ENCODE measurements around the gene TVP23C.

TVP23C gene

GRCh38 chr17:15494821-15495220, 68.5 kb downstream of the TVP23C start:
- DNase-seq, result no peak

DNA sequence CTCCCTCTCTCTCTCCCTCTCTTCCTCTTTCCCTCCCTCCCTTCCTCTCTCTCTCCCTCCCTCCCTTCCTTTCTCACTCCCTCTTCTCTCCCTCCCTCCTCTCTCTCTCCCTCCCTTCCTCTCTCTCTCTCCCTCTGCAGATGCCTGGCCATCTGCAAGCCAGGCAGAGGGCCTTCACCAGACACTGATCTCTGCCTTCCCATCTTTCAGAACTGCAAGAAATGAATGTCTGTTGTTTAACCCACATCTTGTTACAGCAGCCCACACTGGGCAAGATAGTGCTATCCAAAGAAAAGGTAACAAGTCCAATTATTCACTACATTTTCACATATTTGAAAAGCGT, 69.6 kb downstream of the TVP23C start:
- no peak for DNase-seq

DNA sequence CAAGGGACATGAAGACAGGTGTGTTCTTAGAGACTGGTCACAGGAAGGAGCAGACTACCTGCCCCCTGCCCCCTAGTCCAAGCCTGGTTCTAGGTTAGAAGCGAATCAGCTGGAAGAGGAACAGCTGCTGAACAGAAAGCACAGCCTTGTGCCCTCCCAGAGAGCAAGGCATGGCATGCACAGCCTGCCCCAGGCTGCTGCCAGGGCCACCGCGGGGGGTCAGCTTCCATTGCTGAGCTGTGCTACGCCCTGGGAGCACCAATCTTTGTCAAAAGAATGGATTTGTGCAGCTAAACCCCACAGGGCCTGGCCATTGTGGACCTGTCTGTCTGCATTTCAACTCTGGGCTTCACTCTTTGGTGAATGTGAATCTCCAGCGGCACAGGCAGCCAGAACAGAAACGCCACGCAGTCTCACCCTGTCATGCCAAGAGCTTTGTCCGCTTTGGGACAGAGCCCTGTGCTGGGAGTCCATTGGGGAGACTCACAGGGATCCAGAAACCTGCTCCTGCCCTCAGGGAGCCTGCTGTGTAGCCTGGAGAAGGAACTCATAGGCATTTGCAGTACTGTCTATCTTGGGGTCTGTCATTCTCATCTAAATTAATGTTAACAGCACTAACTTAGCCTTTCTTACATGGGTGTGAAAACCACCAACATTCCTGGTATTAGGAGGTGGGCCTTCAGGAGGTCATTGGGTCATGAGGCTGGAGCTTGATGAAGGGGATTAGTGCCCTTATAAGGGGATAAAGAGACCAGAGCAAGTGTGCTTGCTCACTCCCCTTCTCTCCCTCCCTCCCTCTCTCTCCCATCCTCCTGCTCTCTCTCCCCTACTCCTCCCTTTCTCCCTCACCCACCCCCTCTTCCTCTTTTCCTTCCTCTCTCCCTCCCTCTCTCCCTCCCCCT, 70.2 kb downstream of the TVP23C start:
- no peak for DNase-seq

- no peak for DNase-seq
Measured at GRCh38 chr17:15492186-15492585, 71.1 kb downstream of the TVP23C start.

- no peak for DNase-seq
Measured at GRCh38 chr17:15490634-15491261, 72.5 kb downstream of the TVP23C start.

DNA sequence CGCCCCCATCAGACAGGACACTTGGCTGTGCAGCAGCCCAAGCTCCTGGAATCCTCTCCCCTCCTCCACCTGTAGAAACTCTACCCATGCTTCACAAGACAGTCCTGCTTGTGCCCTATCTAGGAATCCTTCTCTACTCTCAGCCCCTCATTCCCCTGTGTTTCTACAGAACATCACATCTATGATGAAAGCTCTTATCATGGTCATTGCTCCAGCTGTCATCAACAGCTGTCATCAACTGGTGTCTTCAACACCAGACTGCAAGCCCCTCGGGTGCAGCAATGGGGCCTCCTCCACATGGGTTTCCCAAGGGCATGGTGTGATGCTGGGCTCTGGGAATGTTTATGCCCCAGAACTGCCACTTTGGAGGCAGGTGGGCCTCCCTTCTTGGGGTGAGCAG, 74.7 kb downstream of the TVP23C start:
- DNase-seq, result no peak

- no peak for DNase-seq
Measured at GRCh38 chr17:15485045-15485444, 78.2 kb downstream of the TVP23C start.

GRCh38 chr17:15483431-15483830, 79.9 kb downstream of the TVP23C start:
- DNase-seq, result no peak

DNA sequence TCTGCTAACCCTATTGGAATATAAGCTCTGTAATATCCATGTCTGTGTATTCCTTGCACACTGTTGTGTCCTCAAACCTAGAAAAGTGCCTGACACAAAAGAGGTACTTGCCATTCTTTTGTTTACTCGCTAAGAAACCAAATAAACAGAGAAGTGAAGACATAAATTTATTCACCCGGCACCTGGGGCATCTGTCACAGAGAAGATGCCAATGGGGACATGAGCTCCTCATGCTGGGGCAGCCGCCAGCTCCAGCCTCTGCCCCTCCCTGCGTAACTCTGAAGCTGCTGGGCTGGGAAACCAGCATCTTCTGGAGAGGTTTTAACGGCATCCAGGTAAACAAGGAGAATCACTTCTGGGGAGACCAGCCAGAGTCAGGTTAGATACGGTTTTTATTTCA, 80.8 kb downstream of the TVP23C start:
- no peak for DNase-seq

DNA sequence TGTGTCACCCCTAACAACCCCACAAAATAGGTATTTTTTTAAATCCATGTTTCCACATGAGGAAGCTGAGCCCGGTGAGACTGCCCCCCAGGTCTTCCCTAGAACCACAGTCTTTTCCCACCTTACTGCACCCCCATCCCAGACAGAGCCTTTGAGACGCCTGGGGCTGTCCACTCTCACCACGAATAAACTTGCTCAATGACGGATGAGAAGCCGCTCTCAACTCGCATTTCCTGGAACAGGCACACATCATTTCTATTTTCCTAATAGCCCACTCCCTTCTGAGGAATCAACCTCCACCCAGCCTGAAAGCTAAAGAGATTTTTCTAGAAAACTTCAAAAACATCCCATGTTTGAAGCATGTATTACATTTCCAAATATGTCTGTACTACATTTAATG, 81.8 kb downstream of the TVP23C start:
- no peak for DNase-seq

GRCh38 chr17:15480204-15480603, 83.1 kb downstream of the TVP23C start:
- no peak for DNase-seq

GRCh38 chr17:15479703-15480102, 83.6 kb downstream of the TVP23C start:
- no peak for DNase-seq

DNA sequence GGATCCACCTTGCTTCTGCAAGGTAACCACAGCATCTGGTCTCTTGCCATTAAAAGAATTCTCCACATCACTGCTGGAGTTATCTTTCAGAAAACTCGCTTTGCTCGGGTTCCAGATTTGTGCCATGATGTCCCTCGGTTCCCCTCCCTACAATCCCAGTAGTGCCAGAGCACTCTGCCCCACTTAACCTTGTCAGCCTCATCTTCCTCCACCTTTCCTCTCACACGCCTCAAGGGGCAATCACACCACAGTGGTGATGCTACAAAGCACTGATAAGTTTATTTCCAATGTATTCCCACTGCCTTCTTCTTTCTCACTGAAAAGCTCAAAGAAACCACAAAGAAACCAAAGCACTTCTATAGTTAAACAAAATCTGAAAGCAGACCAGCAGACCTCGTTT, 84.4 kb downstream of the TVP23C start:
- DNase-seq, result no peak

GRCh38 chr17:15475631-15476354, 87.5 kb downstream of the TVP23C start:
- no peak for DNase-seq

GRCh38 chr17:15472891-15473290, 90.4 kb downstream of the TVP23C start:
- no peak for DNase-seq

- DNase-seq, result no peak
Measured at GRCh38 chr17:15470536-15470935, 92.7 kb downstream of the TVP23C start.

DNA sequence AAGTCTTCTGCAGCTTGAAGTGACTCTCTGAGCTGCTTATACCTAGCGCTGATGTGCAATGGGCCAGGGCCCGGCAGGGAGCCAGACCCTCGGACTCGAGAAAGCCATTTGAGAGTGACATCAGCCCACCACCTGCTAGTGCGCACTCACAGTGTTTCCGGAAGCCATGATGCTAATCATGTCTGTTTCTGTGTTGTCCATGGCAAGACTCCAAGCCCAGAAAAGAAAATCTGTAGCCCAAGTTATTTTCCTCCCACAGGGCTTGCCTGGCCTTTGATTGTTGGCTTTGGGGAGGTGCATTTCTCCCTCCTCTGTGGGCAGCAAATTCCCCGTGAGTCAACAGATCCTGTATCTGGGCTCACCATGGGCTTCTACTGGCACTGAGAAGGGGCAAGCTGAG, 94.0 kb downstream of the TVP23C start:
- DNase-seq, result no peak

DNA sequence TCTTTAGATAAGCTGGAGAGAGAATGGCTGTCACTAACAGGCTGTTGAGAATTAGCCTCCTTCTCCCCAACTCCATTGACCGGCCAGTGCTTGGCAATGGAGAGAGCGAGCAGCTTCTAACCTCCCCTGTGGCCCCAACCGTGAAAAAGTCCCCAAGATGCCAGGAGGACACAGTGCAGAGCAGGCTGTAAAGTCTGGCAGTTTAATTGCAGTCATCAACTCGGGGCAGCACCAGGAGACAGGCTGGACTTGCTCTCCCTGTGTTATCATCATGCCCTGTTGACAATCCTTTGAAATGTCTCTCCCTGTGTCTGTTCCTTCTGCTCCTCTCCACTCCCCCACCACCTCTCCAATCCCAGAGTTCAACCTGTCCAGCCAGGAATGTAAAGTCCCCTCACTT, 95.2 kb downstream of the TVP23C start:
- DNase-seq, result no peak

DNA sequence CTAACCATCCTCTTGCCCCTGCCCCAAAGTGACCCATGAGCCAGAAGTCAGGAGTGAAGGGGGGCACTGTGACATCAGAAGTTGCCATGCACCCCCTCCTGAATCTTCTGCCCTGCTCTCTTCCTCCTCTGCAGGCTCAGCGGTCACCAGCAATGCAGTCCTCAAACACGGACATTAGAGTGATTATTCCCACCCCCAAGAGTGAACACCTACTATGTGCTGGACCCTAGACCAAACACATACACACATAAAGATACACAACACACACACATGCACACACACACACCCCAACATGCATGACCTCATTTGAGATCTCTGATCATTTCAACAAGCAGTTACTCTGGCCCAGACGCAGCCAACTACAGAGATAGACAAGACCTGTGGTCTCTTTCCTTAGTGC, 95.7 kb downstream of the TVP23C start, which contains the start of gene CDRT4:
CDRT4 (minus strand) TSS at position 30 of the 400 bp plus-strand sequence. CDS start 27,383 bp downstream, outside the sequence.
- DNase-seq, result no peak

DNA sequence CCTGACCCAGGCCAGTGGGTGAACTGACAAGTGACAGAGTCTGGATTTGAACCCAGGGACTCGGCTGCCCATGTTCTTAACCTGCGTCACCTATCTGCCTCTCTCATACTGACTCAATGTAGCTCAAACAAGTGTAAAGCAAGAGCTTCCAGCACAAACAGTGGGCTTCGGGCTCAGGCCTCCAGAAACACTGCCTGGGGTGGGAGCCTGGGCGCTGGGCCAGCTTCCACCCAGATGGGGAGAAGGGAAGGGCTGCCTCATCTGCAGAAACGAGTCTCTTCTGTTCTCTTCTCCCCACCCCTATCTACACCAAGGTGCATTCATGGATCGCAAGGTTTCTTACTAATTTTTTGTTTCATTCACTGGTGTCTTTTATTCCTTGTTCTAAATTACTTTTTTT, 97.2 kb downstream of the TVP23C start:
- DNase-seq, result no peak

DNA sequence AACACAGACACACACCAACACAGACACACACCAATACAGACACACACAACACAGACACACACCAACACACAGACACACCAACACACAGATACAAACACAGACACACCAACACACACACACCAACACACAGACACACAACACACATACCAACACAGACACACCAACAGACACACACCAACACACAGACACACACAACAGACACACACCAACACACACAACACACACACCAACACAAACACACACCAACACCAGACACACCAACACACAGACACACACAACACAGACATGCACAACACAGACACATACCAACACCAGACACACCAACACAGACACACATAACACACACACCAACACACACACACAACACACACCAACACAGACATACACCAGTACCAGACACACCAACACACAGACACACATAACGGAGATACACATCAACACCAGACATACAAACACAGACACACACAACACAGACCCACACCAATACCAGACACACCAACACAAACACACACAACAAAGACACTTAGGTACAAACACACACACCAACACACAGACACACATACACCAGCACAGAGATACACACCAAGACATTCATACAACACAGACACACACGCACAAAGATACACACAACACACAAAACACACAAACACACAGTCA, 98.1 kb downstream of the TVP23C start:
- DNase-seq, result no peak

- DNase-seq, result no peak
Measured at GRCh38 chr17:15464231-15464985, 98.9 kb downstream of the TVP23C start.

Measured in NCI-H2081 treated with DMSO at 0.1 percent for 48 hours (cell line).